ENCODE measurements around the gene LYPLA2. TPM values are rescaled to one million over a fixed set of nuclear protein-coding genes. Genes with fewer than 3 reads are reported as not detected.
A peak's percentile ranks its signal among the peaks of the same experiment; 100 is the strongest.

Gene LYPLA2
- total and polyA plus RNA-seq, 2 experiments from 2014 or later = 102 to 204 TPM

DNA sequence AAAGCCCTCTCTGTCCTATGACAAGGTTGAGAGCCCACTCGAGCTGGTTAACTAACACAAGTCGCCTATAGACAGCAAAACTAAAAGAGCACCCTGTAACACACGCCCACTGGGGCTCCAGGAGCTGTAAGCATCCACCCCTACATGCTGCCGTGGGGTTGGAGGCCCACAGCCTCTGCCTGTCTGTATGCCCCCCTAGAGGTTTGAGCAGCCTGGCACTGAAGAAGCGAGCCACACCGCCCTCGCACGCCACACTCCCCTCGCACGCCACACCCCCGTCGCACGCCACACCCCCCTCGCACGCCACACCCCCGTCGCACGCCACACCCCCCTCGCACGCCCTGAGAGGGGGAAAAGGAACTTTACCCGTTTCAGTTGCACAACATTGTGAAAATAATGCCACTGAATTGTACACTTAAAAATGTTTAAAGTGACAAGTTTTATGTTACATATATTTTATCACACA is 47.5 kb downstream of the LYPLA2 start:
- H3K4me1 Mint-ChIP-seq = peaks cover 8% of the 10 kb centered on the region
- DNase-seq (ENCODE audit: low spot score) = peak; percentile 72

More for the DNA sequence above, 47.5 kb downstream of the LYPLA2 start:
- Histone ChIP-seq H3K4me1 (ENCODE audit: insufficient read depth) (no peaks in the 10 kb centered on the region; the same call in 1 of the 2 replicates), H3K27ac (ENCODE audit: low read depth) (no peak overlapping the region), H3F3A (replicated peaks; ENCODE audit: low read depth) (no peaks in the 10 kb centered on the region), H3K4me2 (peak overlapping the region; percentile 97), H3K4me3 (peak overlapping the region; percentile 72), H3K79me2 (replicated peaks; ENCODE audit: insufficient read depth) (no peaks in the 10 kb centered on the region), H3K27me3 (ENCODE audit: insufficient read depth) (peaks cover 10% of the 10 kb centered on the region; the same call in 1 of the 2 replicates), H3K36me3 (ENCODE audit: insufficient read depth) (no peaks in the 10 kb centered on the region), H4K20me1 (replicated peaks; ENCODE audit: insufficient read depth) (no peaks in the 10 kb centered on the region), H3K9me2 (ENCODE audit: insufficient read depth) (no peaks in the 10 kb centered on the region), H2AFZ (peak overlapping the region; percentile 96)
- no peak overlapping the region for H3K27ac Mint-ChIP-seq
- TF ChIP-seq, protein P1, sequence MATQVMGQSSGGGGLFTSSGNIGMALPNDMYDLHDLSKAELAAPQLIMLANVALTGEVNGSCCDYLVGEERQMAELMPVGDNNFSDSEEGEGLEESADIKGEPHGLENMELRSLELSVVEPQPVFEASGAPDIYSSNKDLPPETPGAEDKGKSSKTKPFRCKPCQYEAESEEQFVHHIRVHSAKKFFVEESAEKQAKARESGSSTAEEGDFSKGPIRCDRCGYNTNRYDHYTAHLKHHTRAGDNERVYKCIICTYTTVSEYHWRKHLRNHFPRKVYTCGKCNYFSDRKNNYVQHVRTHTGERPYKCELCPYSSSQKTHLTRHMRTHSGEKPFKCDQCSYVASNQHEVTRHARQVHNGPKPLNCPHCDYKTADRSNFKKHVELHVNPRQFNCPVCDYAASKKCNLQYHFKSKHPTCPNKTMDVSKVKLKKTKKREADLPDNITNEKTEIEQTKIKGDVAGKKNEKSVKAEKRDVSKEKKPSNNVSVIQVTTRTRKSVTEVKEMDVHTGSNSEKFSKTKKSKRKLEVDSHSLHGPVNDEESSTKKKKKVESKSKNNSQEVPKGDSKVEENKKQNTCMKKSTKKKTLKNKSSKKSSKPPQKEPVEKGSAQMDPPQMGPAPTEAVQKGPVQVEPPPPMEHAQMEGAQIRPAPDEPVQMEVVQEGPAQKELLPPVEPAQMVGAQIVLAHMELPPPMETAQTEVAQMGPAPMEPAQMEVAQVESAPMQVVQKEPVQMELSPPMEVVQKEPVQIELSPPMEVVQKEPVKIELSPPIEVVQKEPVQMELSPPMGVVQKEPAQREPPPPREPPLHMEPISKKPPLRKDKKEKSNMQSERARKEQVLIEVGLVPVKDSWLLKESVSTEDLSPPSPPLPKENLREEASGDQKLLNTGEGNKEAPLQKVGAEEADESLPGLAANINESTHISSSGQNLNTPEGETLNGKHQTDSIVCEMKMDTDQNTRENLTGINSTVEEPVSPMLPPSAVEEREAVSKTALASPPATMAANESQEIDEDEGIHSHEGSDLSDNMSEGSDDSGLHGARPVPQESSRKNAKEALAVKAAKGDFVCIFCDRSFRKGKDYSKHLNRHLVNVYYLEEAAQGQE (IDR thresholded peaks at IDR 0.05; ENCODE audit: unreplicated experiment) = no peak
- TF ChIP-seq, protein P2, sequence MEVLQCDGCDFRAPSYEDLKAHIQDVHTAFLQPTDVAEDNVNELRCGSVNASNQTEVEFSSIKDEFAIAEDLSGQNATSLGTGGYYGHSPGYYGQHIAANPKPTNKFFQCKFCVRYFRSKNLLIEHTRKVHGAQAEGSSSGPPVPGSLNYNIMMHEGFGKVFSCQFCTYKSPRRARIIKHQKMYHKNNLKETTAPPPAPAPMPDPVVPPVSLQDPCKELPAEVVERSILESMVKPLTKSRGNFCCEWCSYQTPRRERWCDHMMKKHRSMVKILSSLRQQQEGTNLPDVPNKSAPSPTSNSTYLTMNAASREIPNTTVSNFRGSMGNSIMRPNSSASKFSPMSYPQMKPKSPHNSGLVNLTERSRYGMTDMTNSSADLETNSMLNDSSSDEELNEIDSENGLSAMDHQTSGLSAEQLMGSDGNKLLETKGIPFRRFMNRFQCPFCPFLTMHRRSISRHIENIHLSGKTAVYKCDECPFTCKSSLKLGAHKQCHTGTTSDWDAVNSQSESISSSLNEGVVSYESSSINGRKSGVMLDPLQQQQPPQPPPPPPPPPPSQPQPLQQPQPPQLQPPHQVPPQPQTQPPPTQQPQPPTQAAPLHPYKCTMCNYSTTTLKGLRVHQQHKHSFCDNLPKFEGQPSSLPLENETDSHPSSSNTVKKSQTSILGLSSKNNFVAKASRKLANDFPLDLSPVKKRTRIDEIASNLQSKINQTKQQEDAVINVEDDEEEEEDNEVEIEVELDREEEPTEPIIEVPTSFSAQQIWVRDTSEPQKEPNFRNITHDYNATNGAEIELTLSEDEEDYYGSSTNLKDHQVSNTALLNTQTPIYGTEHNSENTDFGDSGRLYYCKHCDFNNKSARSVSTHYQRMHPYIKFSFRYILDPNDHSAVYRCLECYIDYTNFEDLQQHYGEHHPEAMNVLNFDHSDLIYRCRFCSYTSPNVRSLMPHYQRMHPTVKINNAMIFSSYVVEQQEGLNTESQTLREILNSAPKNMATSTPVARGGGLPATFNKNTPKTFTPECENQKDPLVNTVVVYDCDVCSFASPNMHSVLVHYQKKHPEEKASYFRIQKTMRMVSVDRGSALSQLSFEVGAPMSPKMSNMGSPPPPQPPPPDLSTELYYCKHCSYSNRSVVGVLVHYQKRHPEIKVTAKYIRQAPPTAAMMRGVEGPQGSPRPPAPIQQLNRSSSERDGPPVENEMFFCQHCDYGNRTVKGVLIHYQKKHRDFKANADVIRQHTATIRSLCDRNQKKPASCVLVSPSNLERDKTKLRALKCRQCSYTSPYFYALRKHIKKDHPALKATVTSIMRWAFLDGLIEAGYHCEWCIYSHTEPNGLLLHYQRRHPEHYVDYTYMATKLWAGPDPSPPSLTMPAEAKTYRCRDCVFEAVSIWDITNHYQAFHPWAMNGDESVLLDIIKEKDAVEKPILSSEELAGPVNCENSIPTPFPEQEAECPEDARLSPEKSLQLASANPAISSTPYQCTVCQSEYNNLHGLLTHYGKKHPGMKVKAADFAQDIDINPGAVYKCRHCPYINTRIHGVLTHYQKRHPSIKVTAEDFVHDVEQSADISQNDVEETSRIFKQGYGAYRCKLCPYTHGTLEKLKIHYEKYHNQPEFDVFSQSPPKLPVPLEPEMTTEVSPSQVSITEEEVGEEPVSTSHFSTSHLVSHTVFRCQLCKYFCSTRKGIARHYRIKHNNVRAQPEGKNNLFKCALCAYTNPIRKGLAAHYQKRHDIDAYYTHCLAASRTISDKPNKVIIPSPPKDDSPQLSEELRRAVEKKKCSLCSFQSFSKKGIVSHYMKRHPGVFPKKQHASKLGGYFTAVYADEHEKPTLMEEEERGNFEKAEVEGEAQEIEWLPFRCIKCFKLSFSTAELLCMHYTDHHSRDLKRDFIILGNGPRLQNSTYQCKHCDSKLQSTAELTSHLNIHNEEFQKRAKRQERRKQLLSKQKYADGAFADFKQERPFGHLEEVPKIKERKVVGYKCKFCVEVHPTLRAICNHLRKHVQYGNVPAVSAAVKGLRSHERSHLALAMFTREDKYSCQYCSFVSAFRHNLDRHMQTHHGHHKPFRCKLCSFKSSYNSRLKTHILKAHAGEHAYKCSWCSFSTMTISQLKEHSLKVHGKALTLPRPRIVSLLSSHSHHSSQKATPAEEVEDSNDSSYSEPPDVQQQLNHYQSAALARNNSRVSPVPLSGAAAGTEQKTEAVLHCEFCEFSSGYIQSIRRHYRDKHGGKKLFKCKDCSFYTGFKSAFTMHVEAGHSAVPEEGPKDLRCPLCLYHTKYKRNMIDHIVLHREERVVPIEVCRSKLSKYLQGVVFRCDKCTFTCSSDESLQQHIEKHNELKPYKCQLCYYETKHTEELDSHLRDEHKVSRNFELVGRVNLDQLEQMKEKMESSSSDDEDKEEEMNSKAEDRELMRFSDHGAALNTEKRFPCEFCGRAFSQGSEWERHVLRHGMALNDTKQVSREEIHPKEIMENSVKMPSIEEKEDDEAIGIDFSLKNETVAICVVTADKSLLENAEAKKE (CRISPR knock-in tag; IDR thresholded peaks at IDR 0.05) = no peak
- TF ChIP-seq JUNB (IDR thresholded peaks at IDR 0.05; ENCODE audit: unreplicated experiment) (no peak), POLR2AphosphoS5 (IDR thresholded peaks at IDR 0.05; ENCODE audit: low read depth) (peak; percentile 28), CREB1 (CRISPR knock-in tag; IDR thresholded peaks at IDR 0.05; ENCODE audit: low read depth) (0 out of 2 replicates have a peak, but pooled peaks have one; percentile 7), ZNF331 (CRISPR knock-in tag; IDR thresholded peaks at IDR 0.05; ENCODE audit: low read depth) (no peak), STAT1 (IDR thresholded peaks at IDR 0.05; ENCODE audit: unreplicated experiment) (no peak), EZH2 (IDR thresholded peaks at IDR 0.05; ENCODE audit: low read depth, unreplicated experiment) (no peak), ZNF114 (CRISPR knock-in tag; IDR thresholded peaks at IDR 0.05) (no peak), NANOG (IDR thresholded peaks at IDR 0.05; ENCODE audit: borderline replicate concordance) (no peak), ETS1 (IDR thresholded peaks at IDR 0.05) (no peak), EZH2phosphoT487 (IDR thresholded peaks at IDR 0.05; ENCODE audit: unreplicated experiment) (no peak)
- TF ChIP-seq, protein P3, sequence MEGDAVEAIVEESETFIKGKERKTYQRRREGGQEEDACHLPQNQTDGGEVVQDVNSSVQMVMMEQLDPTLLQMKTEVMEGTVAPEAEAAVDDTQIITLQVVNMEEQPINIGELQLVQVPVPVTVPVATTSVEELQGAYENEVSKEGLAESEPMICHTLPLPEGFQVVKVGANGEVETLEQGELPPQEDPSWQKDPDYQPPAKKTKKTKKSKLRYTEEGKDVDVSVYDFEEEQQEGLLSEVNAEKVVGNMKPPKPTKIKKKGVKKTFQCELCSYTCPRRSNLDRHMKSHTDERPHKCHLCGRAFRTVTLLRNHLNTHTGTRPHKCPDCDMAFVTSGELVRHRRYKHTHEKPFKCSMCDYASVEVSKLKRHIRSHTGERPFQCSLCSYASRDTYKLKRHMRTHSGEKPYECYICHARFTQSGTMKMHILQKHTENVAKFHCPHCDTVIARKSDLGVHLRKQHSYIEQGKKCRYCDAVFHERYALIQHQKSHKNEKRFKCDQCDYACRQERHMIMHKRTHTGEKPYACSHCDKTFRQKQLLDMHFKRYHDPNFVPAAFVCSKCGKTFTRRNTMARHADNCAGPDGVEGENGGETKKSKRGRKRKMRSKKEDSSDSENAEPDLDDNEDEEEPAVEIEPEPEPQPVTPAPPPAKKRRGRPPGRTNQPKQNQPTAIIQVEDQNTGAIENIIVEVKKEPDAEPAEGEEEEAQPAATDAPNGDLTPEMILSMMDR (conservative IDR thresholded peaks at IDR 0.05; ENCODE audit: low read depth in 2 of 2) = no peak
- peak; percentile 98 for ATAC-seq
- H3K36me3 Mint-ChIP-seq (ENCODE audit: low read depth) = no peaks in the 10 kb centered on the region
- H3K27me3 Mint-ChIP-seq (ENCODE audit: insufficient read depth, low read depth, poor library complexity) = peaks cover 10% of the 10 kb centered on the region
- H3K4me3 Mint-ChIP-seq = peak overlapping the region; percentile 79
- H3K9me3 Mint-ChIP-seq = no peaks in the 10 kb centered on the region
